HG03064 (cell line): ENCODE data around the gene SAXO2.
"Not testable (repeated sequence)": the region's sequence is repeated elsewhere in the genome, so short reads cannot be mapped to it uniquely, and the experiment has no call there.

ENCODE experiments used
- ATAC-seq: cut with Tn5 transposase; IDR thresholded peaks from one replicate; pipeline ENCODE4 v1.9.1; 2021; ENCODE audit warnings: low read depth; ENCODE audit not compliant: unreplicated experiment

The SAXO2 gene, protein sequence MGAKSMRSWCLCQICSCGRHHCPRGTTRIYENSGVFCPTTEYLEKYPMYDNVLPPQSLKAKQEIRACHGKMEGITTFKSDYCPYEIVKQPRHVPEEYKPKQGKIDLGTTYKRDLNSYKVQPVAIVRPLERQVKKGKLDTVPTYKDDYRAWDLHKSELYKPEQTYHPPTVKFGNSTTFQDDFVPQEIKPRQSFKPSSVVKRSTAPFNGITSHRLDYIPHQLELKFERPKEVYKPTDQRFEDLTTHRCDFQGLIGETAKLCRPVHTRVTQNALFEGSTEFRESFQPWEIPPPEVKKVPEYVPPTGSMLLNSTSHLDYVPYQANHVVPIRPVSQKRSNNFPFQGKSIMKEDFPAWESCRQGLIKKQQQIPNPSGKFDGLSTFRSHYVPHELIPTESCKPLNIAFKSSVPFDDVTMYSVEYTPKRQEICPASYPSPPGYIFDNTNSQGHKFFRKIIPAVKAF

DNA sequence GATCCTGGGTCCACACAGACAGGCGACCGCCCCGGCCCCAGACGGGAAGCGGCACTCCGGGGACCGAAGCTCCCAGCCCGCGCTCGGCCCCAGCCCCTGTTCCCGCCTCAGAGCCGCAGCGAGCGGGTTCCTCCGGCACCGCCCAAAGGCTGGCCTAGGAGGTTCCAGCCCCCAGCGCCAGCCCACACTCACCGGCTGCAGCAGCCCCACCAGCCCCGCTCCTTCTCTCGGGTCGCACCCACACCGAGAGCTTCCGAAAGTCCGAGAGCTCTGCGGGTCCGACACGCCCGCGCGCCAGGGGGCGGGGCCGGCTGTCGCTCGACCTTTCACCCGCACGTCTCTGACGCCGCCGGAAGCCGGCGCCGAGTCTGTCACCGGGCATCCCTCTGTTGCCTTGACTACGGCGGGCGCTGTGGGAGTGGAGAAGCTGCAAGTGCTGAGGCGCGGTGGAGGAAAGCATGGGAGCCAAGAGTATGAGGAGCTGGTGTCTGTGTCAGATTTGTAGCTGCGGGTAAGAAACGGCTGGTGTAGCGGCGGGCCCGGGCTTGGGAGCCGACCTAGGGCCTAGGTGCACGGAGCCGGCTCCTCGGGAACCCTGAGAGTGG, at the start of gene SAXO2, which contains the start of gene EFL1:
SAXO2 (plus strand) TSS at position 397 of the 605 bp plus-strand sequence; CDS start at position 459, 62 bp downstream.
EFL1 (minus strand) TSS at position 313 of the 605 bp plus-strand sequence. CDS start 956 bp downstream, outside the sequence.
- peak; percentile 96 for ATAC-seq

DNA sequence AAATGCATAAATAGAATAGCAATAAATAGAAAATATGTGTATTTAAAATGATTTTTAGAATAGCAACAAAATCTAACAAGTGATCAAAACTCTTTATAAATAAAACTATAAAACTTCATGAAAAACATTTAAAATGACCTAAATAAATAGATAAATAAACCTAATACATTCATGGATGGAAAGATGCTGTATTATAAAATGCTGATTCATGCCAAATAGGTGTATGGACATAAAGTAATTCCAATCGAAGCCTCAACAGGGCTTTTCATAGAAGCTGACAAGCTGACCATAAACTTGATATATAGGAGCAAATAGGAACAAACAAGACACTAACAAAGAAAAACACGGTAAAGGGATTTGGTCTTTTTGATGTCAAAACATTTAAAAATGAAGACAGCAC, 46.5 kb upstream of the SAXO2 start:
- ATAC-seq, result not testable (repeated sequence)

DNA sequence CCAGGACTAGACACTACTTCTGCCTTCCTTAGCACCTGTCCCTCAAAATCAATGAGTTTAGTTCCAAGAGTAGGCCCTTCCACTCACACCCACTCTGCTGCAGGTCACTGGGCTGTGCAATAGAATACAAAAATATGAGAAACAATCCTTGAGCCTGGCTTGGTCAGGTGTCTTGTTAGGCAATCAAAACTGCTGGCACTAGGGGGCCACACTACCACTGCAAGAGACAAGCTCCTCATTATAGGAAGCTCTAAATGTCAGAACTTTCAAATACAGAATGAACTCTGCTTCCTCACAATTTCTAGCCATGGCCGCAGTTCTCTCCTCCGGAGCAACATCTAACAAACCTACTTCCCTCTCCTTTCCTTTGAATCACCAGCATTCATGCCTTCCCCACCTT, 41.1 kb upstream of the SAXO2 start:
- not testable (repeated sequence) for ATAC-seq

DNA sequence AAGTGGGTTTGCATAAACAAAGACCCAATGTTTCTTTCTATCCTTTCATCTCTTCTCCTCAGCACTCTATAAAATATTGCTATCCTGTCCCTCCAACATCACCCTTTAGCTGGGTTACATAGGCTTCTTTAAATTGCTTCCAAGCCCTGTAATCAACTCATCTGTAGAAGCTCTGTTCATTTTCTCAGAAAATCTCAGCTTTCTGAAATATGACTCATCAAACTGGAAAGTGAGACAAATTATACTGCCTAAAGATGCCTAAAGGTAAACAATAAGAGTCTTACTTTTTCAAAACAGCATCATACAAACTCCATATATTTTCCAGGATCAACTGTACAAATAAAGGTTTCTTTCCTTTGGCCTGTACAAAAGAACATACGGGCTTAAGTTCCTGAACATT, 33.9 kb upstream of the SAXO2 start:
- ATAC-seq, result no peak

DNA sequence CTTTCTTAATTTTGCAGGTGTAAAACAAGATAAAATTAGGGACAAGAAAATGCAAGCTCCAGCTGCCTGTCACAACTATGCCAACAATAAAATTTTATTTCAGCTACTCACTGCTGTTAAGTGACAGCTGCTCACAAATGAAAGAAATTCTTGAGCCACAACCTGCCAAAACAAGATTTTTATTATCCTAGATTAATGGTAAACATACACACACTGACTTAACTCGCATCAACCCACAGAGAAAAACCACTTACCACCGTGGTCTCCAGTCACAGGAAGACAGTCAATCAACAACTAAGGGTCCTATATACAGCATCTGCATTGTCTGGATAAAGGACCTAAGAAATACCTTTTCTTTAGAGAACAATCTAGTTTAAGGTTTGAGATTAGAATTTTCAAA, 31.4 kb upstream of the SAXO2 start:
- ATAC-seq, result no peak

DNA sequence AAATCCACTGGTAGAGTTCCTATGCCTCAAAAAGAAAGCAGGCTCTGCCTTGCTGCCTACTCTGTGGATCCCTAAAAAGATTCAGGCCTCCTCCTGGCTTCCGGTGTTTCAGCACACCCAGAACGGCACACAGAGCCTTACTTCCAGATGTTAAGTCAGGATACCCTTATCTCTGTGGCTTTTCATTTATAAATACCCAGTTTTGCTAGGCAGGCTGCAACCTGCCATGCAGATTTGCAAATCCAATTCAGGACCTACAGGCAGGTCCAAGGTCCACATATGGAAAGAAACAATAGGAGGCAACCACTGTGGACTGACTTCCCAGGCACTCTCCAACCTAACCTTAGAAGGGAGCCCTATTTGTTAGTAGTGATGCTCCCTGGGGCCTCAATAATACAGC, 30.8 kb upstream of the SAXO2 start:
- ATAC-seq, result no peak

DNA sequence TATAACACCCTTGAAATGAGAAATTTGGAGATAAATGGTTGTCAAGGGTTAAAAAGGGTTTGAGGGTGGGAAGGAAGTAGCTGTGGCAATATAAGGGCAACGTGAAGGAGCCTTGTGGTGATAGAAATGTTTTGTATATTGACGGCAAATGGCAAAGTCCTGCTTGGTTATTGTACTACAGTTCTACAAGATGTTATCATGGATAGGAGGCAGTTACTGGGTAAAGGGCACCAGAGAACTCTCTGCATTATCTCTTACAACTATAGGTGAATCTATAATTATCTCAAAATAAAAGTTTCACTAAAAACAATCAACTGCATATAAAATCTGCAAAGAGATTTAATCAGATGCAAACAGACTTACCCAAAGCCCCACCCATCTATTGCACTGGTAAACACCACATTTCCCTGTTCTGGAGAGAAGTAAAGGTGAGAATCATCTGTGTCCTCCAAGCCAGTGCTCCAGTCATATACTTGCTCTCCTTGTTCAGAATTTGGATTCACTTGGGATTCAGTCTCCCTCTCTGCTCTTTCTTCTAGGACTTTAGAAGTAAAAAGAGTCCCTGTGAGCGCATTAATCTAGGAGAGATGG, 24.6 kb upstream of the SAXO2 start:
- not testable (repeated sequence) for ATAC-seq

DNA sequence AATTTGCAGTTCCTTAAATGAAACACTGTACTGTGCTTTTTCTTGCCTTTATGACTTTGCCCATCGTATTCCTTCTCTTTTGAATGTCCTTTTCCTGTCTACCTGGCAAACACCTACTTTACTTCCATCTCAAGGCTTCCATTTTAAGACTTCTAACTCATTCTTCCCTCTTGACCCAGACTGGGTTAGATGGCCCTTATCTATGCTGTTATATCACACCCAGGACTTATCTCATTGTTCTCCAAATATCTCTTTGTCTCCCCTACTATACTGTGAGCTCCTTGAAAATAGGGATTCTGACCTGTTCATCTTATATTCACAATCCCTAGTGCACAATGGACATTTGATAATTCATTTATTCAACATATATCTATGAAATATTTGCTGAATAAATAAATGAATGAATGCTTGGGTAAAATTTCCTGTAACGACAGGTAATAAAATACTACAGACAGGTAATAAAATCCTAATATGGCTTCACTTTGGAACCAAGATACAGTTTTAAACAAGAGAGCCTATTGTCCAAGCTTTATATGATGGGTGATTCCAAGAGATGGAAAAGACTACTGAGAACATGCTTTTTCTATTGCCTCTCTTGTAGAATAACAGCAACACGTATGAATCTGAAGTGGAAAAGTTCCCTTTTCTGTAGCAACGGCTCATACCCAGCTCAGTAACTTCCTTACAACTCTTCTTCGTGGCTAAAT, 22.8 kb upstream of the SAXO2 start:
- no peak for ATAC-seq

DNA sequence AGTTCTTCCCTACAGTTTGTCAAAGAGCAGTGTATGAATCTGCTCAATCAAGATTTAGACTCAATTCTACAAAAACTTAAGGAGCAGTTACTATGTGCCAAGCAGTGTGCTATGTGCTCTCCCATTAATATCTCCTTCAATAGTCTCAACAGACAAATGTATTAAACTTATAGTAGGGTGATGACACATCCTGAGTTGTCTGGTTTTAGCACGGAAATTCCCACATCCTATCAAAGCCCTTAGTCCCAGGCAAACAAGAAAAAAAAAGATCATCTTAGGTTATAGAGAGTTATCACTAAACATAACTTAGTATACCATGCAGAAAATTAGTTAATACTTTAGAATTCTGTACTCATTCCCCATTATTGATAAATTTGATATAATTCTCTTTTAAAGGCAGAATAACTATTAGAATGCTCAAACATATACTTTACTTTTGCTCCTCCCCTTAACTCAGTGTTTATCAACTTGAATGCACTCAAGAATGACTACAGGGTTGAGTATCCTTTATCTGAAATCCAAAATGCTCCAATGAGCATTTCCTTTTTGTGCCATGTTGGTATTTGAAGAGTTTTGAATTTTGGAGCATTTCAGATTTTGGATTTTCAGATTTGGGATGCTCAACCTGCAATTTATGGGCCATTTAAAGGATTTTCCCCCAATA, 20.6 kb upstream of the SAXO2 start:
- not testable (repeated sequence) for ATAC-seq

DNA sequence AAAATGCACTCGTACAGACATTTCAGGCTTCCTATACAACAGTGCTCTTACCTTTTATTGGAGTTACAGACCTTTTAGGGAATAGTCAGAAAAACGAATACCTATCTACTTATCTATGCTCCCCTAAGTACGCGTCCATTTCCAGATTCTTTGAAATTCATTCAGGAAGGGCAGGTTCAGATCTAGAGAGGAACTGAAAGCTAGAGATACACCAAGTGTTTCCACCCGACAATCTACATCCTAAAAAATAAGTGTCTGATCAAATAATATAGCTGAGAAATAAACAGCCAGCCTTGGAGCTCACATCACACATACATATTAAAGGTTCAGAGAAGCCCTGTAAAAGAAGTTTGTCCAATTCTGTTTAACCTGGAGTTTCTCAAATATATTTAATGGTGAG, 19.0 kb upstream of the SAXO2 start:
- ATAC-seq, result not testable (repeated sequence)

DNA sequence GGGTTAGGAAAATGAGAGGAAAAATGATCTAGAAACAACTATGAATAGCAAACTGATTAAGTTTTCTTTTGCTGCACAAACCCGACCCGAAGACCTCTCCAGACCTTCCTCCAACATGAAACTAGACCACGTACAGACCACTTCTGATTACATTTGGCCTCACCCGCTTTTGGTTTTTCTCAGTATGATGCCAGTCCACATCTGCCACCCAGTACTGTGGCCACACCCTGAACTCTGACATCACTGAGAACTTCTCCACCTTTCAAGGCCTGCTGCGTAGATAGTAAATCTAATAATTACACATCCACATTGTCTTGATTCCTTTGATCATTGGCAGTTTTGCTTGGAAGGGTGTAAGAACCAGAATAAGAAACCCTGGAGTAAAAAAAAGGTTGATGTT, 16.7 kb upstream of the SAXO2 start:
- not testable (repeated sequence) for ATAC-seq

DNA sequence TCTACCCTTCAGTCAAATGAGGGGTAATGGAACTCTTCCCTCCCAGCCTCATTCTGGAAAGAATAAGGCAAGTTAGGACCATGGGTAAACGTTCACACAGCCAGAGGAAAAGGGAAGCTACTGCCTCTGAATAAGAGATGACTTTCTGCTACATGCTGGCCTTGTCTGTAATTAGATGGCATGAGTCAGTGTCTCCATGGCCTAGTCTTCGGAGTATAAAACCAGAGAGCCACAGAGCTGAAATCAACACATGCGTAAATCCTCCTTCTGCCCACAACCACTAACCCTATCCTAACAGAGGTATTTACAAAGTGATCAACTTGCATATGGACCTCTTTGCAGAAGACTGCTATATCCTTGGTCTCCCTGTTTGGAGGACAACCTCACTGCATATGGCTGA, 14.4 kb upstream of the SAXO2 start:
- not testable (repeated sequence) for ATAC-seq

DNA sequence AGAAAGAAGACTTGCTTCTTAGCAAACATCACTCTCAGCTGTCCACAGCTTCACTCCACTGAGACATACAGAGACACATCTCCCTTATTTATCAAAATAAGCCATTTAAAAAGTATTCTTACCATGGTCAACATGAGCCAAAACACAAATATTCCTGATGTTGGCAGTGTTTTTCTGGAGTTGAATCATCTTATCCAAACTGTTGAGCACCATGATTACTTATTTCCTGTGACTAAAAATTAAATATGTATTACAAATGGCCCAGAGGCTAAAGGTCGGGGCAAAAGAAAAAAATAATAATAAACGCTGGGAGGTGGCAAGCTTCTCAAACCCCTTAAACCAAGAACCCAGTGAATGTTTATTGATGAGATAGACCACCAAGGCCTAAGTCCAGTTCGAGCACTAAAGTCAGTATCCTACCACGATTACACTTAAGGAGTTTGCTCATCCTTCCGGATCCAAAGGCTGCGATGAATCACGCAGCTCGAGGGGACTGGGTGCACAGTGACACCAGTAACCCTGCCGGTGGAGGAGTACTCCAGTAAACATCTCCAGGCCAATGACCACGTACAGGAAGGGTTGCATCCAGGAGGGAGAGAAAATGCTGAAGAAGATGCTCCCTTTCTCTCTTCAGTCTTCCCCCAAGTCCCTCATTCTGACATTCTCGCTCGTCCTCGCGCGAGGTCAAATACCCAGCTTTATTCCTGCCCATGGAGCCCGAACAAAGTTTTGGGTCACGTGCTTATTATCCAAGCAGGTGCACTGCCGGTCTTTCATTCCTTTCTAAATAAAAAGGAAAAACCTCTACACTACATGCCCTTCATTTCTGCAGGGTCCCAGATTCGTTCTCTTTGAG, 824 bp upstream of the SAXO2 start:
- ATAC-seq, result peak; percentile 24

DNA sequence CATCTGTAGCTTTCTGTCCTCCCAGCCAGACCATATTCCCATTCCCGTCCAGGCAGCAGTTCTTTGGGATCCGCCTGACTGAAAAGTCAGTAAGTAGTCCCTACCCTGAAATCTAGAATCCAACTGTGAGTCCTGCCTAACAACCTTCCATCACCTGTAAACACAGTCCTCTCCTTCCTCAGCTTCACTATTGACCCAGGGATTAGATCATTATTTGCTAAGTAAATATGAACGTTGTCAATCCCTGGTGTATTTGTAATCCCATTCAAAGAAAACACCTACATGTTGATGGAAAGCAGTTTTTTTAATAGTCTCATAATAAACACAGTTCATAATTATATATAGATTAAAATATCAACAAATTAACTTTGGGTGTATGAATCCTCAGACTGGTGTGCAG, 732 bp downstream of the SAXO2 start:
- no peak for ATAC-seq

DNA sequence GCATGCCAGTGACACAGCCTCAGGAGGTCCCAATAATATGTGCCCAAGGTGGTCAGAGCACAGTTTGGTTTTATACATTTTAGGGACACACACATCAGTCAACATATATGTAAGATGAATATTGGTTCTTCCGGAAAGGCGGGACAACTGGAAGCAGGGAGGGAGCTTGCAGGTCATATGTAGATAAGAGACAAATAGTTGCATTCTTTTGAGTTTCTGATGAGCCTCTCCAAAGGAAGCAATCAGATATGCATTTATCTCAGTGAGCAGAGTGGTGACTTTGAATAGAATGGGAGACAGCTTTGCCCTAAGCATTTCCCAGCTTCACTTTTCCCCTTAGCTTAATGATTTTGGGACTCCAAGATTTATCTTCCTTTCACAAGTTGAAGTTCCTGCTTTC, 4.5 kb downstream of the SAXO2 start:
- not testable (repeated sequence) for ATAC-seq

DNA sequence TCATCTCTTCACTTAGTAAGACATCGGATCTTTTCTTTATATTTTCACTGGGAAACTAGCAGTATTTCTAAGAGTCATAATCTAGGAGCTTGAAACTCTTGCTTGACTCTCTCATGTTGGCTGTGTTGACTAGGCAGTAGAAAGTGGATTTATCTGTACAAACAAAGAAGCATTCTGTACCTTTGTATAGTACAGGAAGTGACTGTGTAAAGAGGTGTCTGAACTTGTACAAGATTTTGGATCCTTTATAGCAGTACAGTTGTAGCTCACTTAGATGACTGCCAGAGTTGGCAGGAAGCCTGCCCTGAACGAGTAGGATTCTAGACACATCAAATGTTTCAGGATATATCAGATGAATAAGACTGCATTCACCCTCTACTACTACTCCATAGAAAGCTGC, 5.8 kb downstream of the SAXO2 start:
- ATAC-seq, result not testable (repeated sequence)

DNA sequence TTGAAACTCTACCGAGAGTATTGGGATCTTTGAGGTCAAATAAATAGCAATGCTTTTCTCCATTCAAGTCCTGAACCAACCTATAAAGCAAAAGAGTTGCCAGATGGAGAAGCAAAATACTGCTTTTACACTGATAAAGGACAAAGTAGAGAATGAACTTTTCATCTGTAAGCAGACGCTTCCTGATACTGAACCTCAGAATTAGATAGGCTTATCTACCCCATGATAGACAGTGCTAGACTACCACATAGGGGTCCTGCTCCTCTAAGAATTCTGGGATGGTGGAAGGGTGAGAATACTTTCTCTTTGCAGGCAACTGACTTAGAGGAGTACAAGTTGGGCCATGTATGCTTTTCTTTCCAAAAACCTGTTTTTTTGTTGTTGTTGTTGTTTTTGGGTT, 9.5 kb downstream of the SAXO2 start:
- no peak for ATAC-seq

DNA sequence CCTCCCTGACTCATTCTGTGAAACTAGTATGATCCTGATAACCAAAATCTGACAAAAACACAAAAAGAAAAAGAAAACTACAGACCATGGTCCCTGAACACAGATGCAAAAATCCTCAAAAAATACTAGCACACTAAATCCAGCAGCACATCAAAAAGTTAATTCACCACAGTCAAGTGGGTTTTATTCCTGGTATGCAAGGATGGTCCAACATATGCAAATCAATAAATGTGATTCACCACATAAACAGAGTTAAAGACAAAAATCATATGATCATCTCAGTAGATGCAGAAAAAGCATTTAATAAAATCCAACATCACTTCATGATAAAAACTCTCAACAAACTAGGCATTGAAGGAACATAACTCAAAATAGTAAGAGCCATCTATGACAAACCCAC, 12.8 kb downstream of the SAXO2 start:
- ATAC-seq, result no peak

DNA sequence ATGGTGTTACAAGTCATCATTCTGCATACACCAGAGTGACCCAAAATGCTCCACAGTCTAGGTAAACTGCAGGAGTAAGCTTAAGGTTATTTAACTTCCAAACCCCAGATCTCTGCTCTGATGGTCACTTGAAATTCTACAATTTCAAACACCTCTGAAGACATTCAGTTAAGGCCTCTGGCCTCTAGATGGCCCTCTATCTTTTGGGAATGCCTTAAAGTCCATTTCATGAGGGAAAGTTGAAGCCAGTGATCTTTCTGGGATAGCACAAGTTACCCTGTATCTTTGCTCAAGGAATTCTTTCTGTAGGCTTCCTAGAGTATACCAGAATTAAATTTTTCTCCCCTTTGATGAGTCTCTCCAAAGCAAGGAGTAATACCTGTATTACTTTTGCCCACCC, 18.7 kb downstream of the SAXO2 start:
- not testable (repeated sequence) for ATAC-seq
